Mammary epithelial cell (primary cell): Measurements from ENCODE around the gene SLC7A1.

ENCODE experiments used
- EZH2 ChIP-seq: IDR thresholded peaks from 2 replicates; pipeline ENCODE4 v1.6.1; 2012; ENCODE audit warnings: low read length, inconsistent platforms, borderline replicate concordance
- TF ChIP-seq, protein P1 (sequence below), 2 donors: IDR thresholded peaks in 1 of 2; conservative IDR thresholded peaks in 1 of 2; 2 replicates each; pipeline ENCODE4 v1.5.1; 2011 to 2012; ENCODE audit warnings: inconsistent platforms in 2 of 2, low read length in 2 of 2, mild to moderate bottlenecking in 2 of 2, control low read depth in 1 of 2, low read depth in 1 of 2; ENCODE audit not compliant: insufficient read depth in 1 of 2; ENCODE audit errors: extremely low read depth in 1 of 2

DNA sequence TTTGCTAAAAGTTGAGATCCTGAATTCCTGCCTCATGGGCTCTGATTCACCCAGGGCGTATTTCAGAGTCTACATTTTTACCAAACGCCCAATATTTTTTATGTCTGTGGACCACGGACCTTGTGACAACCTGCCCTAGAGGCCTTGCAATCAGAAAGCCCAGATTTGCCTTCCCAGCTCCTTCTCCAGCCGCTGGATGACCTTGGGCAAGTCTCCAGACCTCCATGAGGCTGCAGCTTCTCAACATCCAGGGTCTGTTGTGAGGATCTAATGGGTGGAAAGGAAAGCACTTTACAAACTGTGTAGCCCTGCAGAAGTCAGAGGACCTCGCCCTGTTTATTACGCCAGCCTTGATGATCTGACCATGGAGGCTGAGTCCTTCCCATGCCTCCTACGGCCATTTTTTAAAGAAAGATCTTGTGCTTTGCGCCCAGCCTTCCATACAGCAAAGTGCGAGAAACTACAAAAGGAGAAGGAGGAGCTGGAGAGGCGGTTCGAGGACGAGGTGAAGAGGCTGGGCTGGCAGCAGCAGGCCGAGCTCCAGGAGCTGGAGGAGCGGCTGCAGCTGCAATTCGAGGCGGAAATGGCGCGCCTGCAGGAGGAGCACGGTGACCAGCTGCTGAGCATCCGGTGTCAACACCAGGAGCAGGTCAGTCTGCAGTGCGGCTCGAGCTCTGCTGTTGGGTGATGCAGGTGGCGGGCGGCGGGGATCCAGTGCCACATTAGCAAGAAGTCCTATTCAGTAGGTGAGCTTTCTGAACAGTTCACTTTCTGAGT is 115.6 kb downstream of the SLC7A1 start:
- TF ChIP-seq, protein P1, sequence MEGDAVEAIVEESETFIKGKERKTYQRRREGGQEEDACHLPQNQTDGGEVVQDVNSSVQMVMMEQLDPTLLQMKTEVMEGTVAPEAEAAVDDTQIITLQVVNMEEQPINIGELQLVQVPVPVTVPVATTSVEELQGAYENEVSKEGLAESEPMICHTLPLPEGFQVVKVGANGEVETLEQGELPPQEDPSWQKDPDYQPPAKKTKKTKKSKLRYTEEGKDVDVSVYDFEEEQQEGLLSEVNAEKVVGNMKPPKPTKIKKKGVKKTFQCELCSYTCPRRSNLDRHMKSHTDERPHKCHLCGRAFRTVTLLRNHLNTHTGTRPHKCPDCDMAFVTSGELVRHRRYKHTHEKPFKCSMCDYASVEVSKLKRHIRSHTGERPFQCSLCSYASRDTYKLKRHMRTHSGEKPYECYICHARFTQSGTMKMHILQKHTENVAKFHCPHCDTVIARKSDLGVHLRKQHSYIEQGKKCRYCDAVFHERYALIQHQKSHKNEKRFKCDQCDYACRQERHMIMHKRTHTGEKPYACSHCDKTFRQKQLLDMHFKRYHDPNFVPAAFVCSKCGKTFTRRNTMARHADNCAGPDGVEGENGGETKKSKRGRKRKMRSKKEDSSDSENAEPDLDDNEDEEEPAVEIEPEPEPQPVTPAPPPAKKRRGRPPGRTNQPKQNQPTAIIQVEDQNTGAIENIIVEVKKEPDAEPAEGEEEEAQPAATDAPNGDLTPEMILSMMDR (conservative IDR thresholded peaks at IDR 0.05 in 1 of 2, IDR thresholded peaks at IDR 0.05 in 1 of 2; ENCODE audit: extremely low read depth in 1 of 2, insufficient read depth in 1 of 2, low read depth in 1 of 2, low read length in 2 of 2) = no peak
- no peak for TF ChIP-seq EZH2
